ENCODE results near the gene PVALB.

Gene PVALB

GRCh38 chr22:36816636-36817524 is at the start of gene PVALB:
TSS of gene PVALB (minus strand) at chr22:36817035. CDS start at chr22:36817005, 30 bp downstream.
- DNase-seq = no peak

- no peak for DNase-seq
Measured at GRCh38 chr22:36865346-36865745, 48.5 kb upstream of the PVALB start.

GRCh38 chr22:36864454-36865215 is 47.8 kb upstream of the PVALB start:
- DNase-seq = no peak

GRCh38 chr22:36863979-36864378 is 47.1 kb upstream of the PVALB start:
- DNase-seq = no peak

GRCh38 chr22:36863281-36863680 is 46.4 kb upstream of the PVALB start:
- no peak for DNase-seq

- no peak for DNase-seq
Measured at GRCh38 chr22:36862251-36863242, 45.7 kb upstream of the PVALB start.

GRCh38 chr22:36860821-36861659 is 44.2 kb upstream of the PVALB start, which contains the start of gene NCF4:
TSS of gene NCF4 (plus strand) at chr22:36861006. CDS start at chr22:36861172, 166 bp downstream.
- peak; percentile 62 for DNase-seq

- DNase-seq = no peak
Measured at GRCh38 chr22:36860438-36860820, 43.6 kb upstream of the PVALB start.

- DNase-seq = no peak
Measured at GRCh38 chr22:36860017-36860416, 43.2 kb upstream of the PVALB start.

- no peak for DNase-seq
Measured at GRCh38 chr22:36858966-36859365, 42.1 kb upstream of the PVALB start.

- no peak for DNase-seq
Measured at GRCh38 chr22:36858156-36858555, 41.3 kb upstream of the PVALB start.

- no peak for DNase-seq
Measured at GRCh38 chr22:36856792-36857135, 39.9 kb upstream of the PVALB start.

GRCh38 chr22:36856121-36856791 is 39.4 kb upstream of the PVALB start:
- DNase-seq = peak; percentile 99

- no peak for DNase-seq
Measured at GRCh38 chr22:36855478-36855877, 38.6 kb upstream of the PVALB start.

- DNase-seq = peak; percentile 97
Measured at GRCh38 chr22:36853407-36854099, 36.7 kb upstream of the PVALB start.

GRCh38 chr22:36852056-36852973 is 35.5 kb upstream of the PVALB start:
- DNase-seq = no peak

GRCh38 chr22:36850682-36851081 is 33.8 kb upstream of the PVALB start:
- DNase-seq = no peak

GRCh38 chr22:36850056-36850455 is 33.2 kb upstream of the PVALB start:
- DNase-seq = no peak

GRCh38 chr22:36846949-36847348 is 30.1 kb upstream of the PVALB start:
- no peak for DNase-seq
